ENCODE measurements around the gene CADPS.

DNA sequence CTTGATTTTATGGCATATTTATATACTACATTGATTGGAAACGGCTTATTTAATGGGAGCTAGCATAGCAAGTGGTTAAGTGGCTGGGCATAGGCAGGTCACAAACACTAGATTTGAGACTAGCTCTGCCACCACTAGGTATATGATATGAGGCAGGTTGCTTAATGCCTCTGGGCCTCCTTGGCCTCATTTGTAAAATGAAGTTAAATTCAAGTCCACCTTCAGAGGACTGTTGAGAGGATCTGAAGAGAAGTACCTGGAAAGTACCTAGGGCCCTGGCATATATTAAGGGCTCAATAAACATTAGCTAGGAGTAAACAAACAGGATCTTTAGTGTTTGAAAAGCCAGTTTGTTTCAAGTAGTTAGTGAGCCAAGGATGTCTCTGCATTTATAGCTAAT, 335.5 kb downstream of the CADPS start:
- TF ChIP-seq POLR2A (IDR thresholded peaks at IDR 0.05) = no peak
- TF ChIP-seq, protein P1, sequence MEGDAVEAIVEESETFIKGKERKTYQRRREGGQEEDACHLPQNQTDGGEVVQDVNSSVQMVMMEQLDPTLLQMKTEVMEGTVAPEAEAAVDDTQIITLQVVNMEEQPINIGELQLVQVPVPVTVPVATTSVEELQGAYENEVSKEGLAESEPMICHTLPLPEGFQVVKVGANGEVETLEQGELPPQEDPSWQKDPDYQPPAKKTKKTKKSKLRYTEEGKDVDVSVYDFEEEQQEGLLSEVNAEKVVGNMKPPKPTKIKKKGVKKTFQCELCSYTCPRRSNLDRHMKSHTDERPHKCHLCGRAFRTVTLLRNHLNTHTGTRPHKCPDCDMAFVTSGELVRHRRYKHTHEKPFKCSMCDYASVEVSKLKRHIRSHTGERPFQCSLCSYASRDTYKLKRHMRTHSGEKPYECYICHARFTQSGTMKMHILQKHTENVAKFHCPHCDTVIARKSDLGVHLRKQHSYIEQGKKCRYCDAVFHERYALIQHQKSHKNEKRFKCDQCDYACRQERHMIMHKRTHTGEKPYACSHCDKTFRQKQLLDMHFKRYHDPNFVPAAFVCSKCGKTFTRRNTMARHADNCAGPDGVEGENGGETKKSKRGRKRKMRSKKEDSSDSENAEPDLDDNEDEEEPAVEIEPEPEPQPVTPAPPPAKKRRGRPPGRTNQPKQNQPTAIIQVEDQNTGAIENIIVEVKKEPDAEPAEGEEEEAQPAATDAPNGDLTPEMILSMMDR (IDR thresholded peaks at IDR 0.05 in 8 of 11, conservative IDR thresholded peaks at IDR 0.05 in 3 of 11) = no peak
